Measurements from ENCODE around the gene TEDC2. TPM values are rescaled to one million over a fixed set of nuclear protein-coding genes. Genes with fewer than 3 reads are reported as not detected.

Gene TEDC2
- polyA plus RNA-seq, 1 of the 3 experiments (the other 2 are of a cell fraction): 15.6 TPM

DNA sequence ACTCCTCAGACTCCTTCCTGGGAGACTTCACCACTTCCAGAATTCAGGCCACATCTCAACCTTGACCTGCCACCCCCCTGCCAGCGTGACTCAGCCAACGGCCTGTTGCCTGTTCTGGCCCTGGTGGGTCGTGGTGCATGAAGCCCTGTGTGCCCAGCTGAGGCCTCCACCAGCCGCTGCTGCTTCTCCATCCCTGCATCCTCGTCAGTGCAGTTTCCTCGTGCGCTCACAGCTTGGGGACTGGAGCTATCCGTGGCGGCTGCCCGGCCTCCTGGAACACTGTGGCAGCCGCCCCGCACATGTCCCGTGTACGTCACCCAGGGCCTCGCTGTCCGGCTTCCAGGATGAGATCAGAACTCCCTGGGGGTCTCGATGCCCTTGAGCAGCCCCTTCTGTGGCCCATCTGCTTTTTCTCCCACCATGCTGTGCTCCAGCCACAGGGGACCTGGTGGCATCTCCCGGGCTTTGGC is 8.0 kb upstream of the TEDC2 start:
- TF ChIP-seq, protein P1, sequence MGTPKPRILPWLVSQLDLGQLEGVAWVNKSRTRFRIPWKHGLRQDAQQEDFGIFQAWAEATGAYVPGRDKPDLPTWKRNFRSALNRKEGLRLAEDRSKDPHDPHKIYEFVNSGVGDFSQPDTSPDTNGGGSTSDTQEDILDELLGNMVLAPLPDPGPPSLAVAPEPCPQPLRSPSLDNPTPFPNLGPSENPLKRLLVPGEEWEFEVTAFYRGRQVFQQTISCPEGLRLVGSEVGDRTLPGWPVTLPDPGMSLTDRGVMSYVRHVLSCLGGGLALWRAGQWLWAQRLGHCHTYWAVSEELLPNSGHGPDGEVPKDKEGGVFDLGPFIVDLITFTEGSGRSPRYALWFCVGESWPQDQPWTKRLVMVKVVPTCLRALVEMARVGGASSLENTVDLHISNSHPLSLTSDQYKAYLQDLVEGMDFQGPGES (IDR thresholded peaks at IDR 0.05; ENCODE audit: low read depth, low read length): no peak
- TF ChIP-seq NRF1 (IDR thresholded peaks at IDR 0.05; ENCODE audit: low read depth, low read length) (no peak), POLR2AphosphoS5 (IDR thresholded peaks at IDR 0.05; ENCODE audit: low read depth, low read length) (no peak), NFIC (IDR thresholded peaks at IDR 0.05; ENCODE audit: borderline replicate concordance) (no peak), MEF2A (IDR thresholded peaks at IDR 0.05; ENCODE audit: borderline replicate concordance, low read depth) (no peak), TAF1 (IDR thresholded peaks at IDR 0.05; ENCODE audit: borderline replicate concordance, low read depth, low read length) (no peak), RXRA (IDR thresholded peaks at IDR 0.05; ENCODE audit: borderline replicate concordance, low read depth) (no peak), RCOR1 (IDR thresholded peaks at IDR 0.05; ENCODE audit: low read length) (no peak), GABPA (IDR thresholded peaks at IDR 0.05; ENCODE audit: low read depth) (no peak), TCF12 (IDR thresholded peaks at IDR 0.05) (no peak), GATA2 (CRISPR knock-in tag; IDR thresholded peaks at IDR 0.05) (no peak)
- TF ChIP-seq, protein P2, sequence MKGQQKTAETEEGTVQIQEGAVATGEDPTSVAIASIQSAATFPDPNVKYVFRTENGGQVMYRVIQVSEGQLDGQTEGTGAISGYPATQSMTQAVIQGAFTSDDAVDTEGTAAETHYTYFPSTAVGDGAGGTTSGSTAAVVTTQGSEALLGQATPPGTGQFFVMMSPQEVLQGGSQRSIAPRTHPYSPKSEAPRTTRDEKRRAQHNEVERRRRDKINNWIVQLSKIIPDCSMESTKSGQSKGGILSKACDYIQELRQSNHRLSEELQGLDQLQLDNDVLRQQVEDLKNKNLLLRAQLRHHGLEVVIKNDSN (IDR thresholded peaks at IDR 0.05; ENCODE audit: borderline replicate concordance, low read depth): no peak
- TF ChIP-seq, protein P3, sequence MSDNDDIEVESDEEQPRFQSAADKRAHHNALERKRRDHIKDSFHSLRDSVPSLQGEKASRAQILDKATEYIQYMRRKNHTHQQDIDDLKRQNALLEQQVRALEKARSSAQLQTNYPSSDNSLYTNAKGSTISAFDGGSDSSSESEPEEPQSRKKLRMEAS (IDR thresholded peaks at IDR 0.05; ENCODE audit: low read depth): no peak
- TF ChIP-seq, protein P4, sequence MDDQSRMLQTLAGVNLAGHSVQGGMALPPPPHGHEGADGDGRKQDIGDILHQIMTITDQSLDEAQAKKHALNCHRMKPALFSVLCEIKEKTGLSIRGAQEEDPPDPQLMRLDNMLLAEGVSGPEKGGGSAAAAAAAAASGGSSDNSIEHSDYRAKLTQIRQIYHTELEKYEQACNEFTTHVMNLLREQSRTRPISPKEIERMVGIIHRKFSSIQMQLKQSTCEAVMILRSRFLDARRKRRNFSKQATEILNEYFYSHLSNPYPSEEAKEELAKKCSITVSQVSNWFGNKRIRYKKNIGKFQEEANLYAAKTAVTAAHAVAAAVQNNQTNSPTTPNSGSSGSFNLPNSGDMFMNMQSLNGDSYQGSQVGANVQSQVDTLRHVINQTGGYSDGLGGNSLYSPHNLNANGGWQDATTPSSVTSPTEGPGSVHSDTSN (IDR thresholded peaks at IDR 0.05): no peak
- ChIA-PET POLR2A (no interaction called here), CTCF (no interaction called here)
- Histone ChIP-seq H3K27me3 (ENCODE audit: insufficient read depth) (no peaks in the 10 kb centered on the region), H4K20me1 (ENCODE audit: insufficient read depth) (no peaks in the 10 kb centered on the region), H3K4me2 (no peak overlapping the region), H3F3A (replicated peaks; ENCODE audit: insufficient read depth) (peaks cover 10% of the 10 kb centered on the region), H2AFZ (ENCODE audit: low read depth) (no peak overlapping the region), H3K27ac (ENCODE audit: low read depth in 2 of 2, low read length in 1 of 2) (no peak overlapping the region), H3K79me2 (ENCODE audit: insufficient read depth) (peaks cover 8% of the 10 kb centered on the region; the same call in 1 of the 2 replicates), H3K9me2 (no peaks in the 10 kb centered on the region), H3K4me3 (ENCODE audit: low read depth in 2 of 2, low read length in 1 of 2) (no peak overlapping the region), H3K36me3 (replicated peaks in 1 of 2; ENCODE audit: control insufficient read depth in 1 of 2, insufficient read depth in 2 of 2, low read length in 1 of 2) (peaks cover 11 to 38% of the 10 kb centered on the region in 2 experiments), H3K9me3 (no peaks in the 10 kb centered on the region), H3K9ac (no peak overlapping the region), H3K4me1 (ENCODE audit: control insufficient read depth in 1 of 2, insufficient read depth in 2 of 2, low read depth in 1 of 2, low read length in 1 of 2) (no peaks in the 10 kb centered on the region)
- no peak for DNase-seq
- 96% methylated on average over 13 of the region's 18 CpGs for WGBS (ENCODE audit: low lambda C conversion rate)

DNA sequence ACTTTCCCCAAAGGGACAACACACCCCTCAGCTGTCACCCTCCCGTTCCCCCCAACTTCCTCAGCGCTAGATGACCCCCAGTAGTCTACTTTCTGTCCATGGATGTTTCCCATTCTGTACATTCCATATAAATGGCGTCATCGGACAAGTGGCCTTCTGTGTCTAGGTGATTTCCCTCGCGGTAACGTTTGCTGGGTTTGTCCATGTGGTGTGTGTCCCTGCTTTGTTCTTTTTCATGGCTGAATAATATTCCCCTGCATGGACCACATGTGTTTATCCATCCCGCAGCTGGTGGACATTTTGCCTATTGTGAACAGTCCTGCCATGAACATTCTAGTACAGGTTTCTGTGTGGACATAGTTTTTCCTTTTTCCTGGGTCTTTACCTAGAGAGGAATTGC is 7.3 kb upstream of the TEDC2 start:
- Histone ChIP-seq H3K27me3 (ENCODE audit: insufficient read depth) (no peaks in the 10 kb centered on the region), H4K20me1 (ENCODE audit: insufficient read depth) (no peaks in the 10 kb centered on the region), H3K4me1 (ENCODE audit: control insufficient read depth in 1 of 2, insufficient read depth in 2 of 2, low read depth in 1 of 2, low read length in 1 of 2) (no peaks in the 10 kb centered on the region), H3K27ac (ENCODE audit: low read depth in 2 of 2, low read length in 1 of 2) (no peak overlapping the region), H3K9me3 (no peaks in the 10 kb centered on the region), H2AFZ (ENCODE audit: low read depth) (no peak overlapping the region), H3K79me2 (ENCODE audit: insufficient read depth) (peaks cover 8% of the 10 kb centered on the region; the same call in 1 of the 2 replicates), H3K4me2 (no peak overlapping the region), H3F3A (replicated peaks; ENCODE audit: insufficient read depth) (peaks cover 17% of the 10 kb centered on the region), H3K9ac (no peak overlapping the region), H3K4me3 (ENCODE audit: low read depth in 2 of 2, low read length in 1 of 2) (no peak overlapping the region), H3K9me2 (no peaks in the 10 kb centered on the region), H3K36me3 (replicated peaks in 1 of 2; ENCODE audit: control insufficient read depth in 1 of 2, insufficient read depth in 2 of 2, low read length in 1 of 2) (peaks cover 8 to 40% of the 10 kb centered on the region in 2 experiments)
- 91% methylated on average over 8 of the region's 8 CpGs for WGBS (ENCODE audit: low lambda C conversion rate)
- no peak for DNase-seq
- CTCF ChIA-PET: no interaction called here
- POLR2A ChIA-PET: no interaction called here
- TF ChIP-seq RAD21 (IDR thresholded peaks at IDR 0.05; ENCODE audit: low read length): no peak
- TF ChIP-seq, protein P4 (IDR thresholded peaks at IDR 0.05): no peak
- TF ChIP-seq EP300 (IDR thresholded peaks at IDR 0.05; ENCODE audit: borderline replicate concordance in 1 of 2, low read depth in 1 of 2, low read length in 1 of 2): no peak
- TF ChIP-seq NRF1 (IDR thresholded peaks at IDR 0.05; ENCODE audit: low read depth, low read length): no peak
- TF ChIP-seq RXRA (IDR thresholded peaks at IDR 0.05; ENCODE audit: borderline replicate concordance, low read depth): no peak
- TF ChIP-seq NFIC (IDR thresholded peaks at IDR 0.05; ENCODE audit: borderline replicate concordance): no peak
- no peak for TF ChIP-seq JUND (IDR thresholded peaks at IDR 0.05)
- no peak for TF ChIP-seq MEF2A (IDR thresholded peaks at IDR 0.05; ENCODE audit: borderline replicate concordance, low read depth)
- no peak for TF ChIP-seq GATA2 (CRISPR knock-in tag; IDR thresholded peaks at IDR 0.05)
- no peak for TF ChIP-seq RCOR1 (IDR thresholded peaks at IDR 0.05; ENCODE audit: low read length)
- TF ChIP-seq, protein P5, sequence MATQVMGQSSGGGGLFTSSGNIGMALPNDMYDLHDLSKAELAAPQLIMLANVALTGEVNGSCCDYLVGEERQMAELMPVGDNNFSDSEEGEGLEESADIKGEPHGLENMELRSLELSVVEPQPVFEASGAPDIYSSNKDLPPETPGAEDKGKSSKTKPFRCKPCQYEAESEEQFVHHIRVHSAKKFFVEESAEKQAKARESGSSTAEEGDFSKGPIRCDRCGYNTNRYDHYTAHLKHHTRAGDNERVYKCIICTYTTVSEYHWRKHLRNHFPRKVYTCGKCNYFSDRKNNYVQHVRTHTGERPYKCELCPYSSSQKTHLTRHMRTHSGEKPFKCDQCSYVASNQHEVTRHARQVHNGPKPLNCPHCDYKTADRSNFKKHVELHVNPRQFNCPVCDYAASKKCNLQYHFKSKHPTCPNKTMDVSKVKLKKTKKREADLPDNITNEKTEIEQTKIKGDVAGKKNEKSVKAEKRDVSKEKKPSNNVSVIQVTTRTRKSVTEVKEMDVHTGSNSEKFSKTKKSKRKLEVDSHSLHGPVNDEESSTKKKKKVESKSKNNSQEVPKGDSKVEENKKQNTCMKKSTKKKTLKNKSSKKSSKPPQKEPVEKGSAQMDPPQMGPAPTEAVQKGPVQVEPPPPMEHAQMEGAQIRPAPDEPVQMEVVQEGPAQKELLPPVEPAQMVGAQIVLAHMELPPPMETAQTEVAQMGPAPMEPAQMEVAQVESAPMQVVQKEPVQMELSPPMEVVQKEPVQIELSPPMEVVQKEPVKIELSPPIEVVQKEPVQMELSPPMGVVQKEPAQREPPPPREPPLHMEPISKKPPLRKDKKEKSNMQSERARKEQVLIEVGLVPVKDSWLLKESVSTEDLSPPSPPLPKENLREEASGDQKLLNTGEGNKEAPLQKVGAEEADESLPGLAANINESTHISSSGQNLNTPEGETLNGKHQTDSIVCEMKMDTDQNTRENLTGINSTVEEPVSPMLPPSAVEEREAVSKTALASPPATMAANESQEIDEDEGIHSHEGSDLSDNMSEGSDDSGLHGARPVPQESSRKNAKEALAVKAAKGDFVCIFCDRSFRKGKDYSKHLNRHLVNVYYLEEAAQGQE (IDR thresholded peaks at IDR 0.05; ENCODE audit: low read depth, low read length): no peak
- TF ChIP-seq, protein P1 (IDR thresholded peaks at IDR 0.05; ENCODE audit: low read depth, low read length): no peak
